SK-N-SH (cell line): ENCODE data around the gene PEPD. TPM values are rescaled to one million over a fixed set of nuclear protein-coding genes. Genes with fewer than 3 reads are reported as not detected.

Experiments used
- CTCF ChIA-PET: fragments of 300-600, 350-600 bp; formaldehyde crosslinking; extraction: SDS; loops from one replicate; lab custom pipeline; 2021; lab: Yijun Ruan, JAX
- POLR2A ChIA-PET: fragments of 350-600 bp; sonication (Branson Sonifier 250); formaldehyde crosslinking; extraction: SDS; loops from one replicate; lab custom pipeline; 2020; ENCODE audit warnings: antibody characterized with exemption, inconsistent platforms; lab: Yijun Ruan, JAX
- DNase-seq: peaks from one replicate; pipeline ENCODE4 v3.0.0; 2012
- H2AFZ ChIP-seq: fragments of 200-600 bp; sonication (generic); 2 replicates; pipeline ENCODE4 v1.8.1; 2016; ENCODE audit warnings: antibody characterized with exemption, mild to moderate bottlenecking, low read depth
- H3F3A ChIP-seq: fragments of 200-600 bp; sonication (generic); replicated peaks from 2 replicates; pipeline ENCODE3; 2016; ENCODE audit warnings: antibody characterized with exemption, mild to moderate bottlenecking; ENCODE audit not compliant: insufficient read depth
- H3K27ac ChIP-seq, 2 experiments: fragments of 200-500 bp in 1 of 2; fragments of 200-600 bp in 1 of 2; sonication (Bioruptor generic) in 1 of 2; sonication (generic), shearing (Covaris generic) in 1 of 2; 2 replicates each; pipeline versions ENCODE4 v1.5.1 to v1.6.1; 2014 to 2016; ENCODE audit warnings: low read depth in 2 of 2, inconsistent platforms in 1 of 2, low read length in 1 of 2, mild to moderate bottlenecking in 1 of 2, mixed read lengths in 1 of 2
- H3K27me3 ChIP-seq: fragments of 200-600 bp; sonication (generic), shearing (Covaris generic); 2 replicates; pipeline ENCODE4 v1.6.1; 2016; ENCODE audit warnings: mixed run types; ENCODE audit not compliant: insufficient read depth
- H3K36me3 ChIP-seq, 2 experiments: fragments of 200-500 bp in 1 of 2; fragments of 200-600 bp in 1 of 2; sonication (Bioruptor generic) in 1 of 2; sonication (generic) in 1 of 2; replicated peaks in 1 of 2; 2 replicates each; pipeline versions ENCODE3 to v1.5.1; 2014 to 2016; ENCODE audit warnings: low read length in 1 of 2, mild to moderate bottlenecking in 1 of 2; ENCODE audit not compliant: insufficient read depth in 2 of 2, control insufficient read depth in 1 of 2
- H3K4me1 ChIP-seq, 2 experiments: fragments of 200-500 bp in 1 of 2; fragments of 200-600 bp in 1 of 2; sonication (Bioruptor generic) in 1 of 2; sonication (generic), shearing (Covaris generic) in 1 of 2; 2 replicates each; pipeline versions ENCODE4 v1.5.1 to v1.6.1; 2014 to 2016; ENCODE audit warnings: low read depth in 1 of 2, low read length in 1 of 2, mixed run types in 1 of 2; ENCODE audit not compliant: insufficient read depth in 2 of 2, control insufficient read depth in 1 of 2
- H3K4me2 ChIP-seq: fragments of 200-600 bp; sonication (generic), shearing (Covaris generic); 2 replicates; pipeline ENCODE4 v1.6.1; 2017; ENCODE audit warnings: mixed run types
- H3K4me3 ChIP-seq, 2 experiments: fragments of 200-500 bp in 1 of 2; fragments of 200-600 bp in 1 of 2; sonication (Bioruptor generic) in 1 of 2; sonication (generic), shearing (Covaris generic) in 1 of 2; 2 replicates each; pipeline versions ENCODE4 v1.5.1 to v1.8.1; 2014 to 2016; ENCODE audit warnings: low read depth in 2 of 2, inconsistent platforms in 1 of 2, low read length in 1 of 2, mild to moderate bottlenecking in 1 of 2, mixed read lengths in 1 of 2, moderate library complexity in 1 of 2
- H3K79me2 ChIP-seq: fragments of 200-600 bp; sonication (generic); 2 replicates; pipeline ENCODE4 v1.8.1; 2017; ENCODE audit warnings: mild to moderate bottlenecking; ENCODE audit not compliant: insufficient read depth
- H3K9ac ChIP-seq: fragments of 200-600 bp; sonication (generic); 2 replicates; pipeline ENCODE4 v1.6.1; 2017; ENCODE audit warnings: mixed run types
- H3K9me2 ChIP-seq: fragments of 200-600 bp; sonication (generic); 2 replicates; pipeline ENCODE4 v1.6.1; 2017; ENCODE audit warnings: mixed run types
- H3K9me3 ChIP-seq: fragments of 200-600 bp; sonication (generic); 2 replicates; pipeline ENCODE4 v1.6.1; 2017; ENCODE audit warnings: mixed run types, mild to moderate bottlenecking, moderate library complexity
- H4K20me1 ChIP-seq: fragments of 200-600 bp; sonication (generic); 2 replicates; pipeline ENCODE4 v1.6.1; 2017; ENCODE audit warnings: mild to moderate bottlenecking, mixed run types; ENCODE audit not compliant: insufficient read depth
- CHD2 ChIP-seq: fragments of 150-350 bp; IDR thresholded peaks from 2 replicates; pipeline ENCODE4 v1.6.1; 2018; ENCODE audit warnings: low read length; ENCODE audit not compliant: partially characterized antibody
- ELF1 ChIP-seq: IDR thresholded peaks from 2 replicates; pipeline ENCODE4 v1.4.0; 2012
- EP300 ChIP-seq, 2 experiments: IDR thresholded peaks; 2 replicates each; pipeline versions ENCODE4 v1.4.0 to v1.6.1; 2012; ENCODE audit warnings: borderline replicate concordance in 1 of 2, low read depth in 1 of 2, low read length in 1 of 2
- FOSL2 ChIP-seq: IDR thresholded peaks from 2 replicates; pipeline ENCODE4 v1.4.0; 2012; ENCODE audit warnings: low read depth, mild to moderate bottlenecking, moderate library complexity, borderline replicate concordance
- FOXJ3 ChIP-seq: sonication (generic); formaldehyde crosslinking; IDR thresholded peaks from 2 replicates; pipeline ENCODE4 v1.5.1; 2020; ENCODE audit warnings: mild to moderate bottlenecking, missing genetic modification reagents
- FOXM1 ChIP-seq: IDR thresholded peaks from 2 replicates; pipeline ENCODE4 v1.4.0; 2012; ENCODE audit warnings: low read depth, mild to moderate bottlenecking
- IRF3 ChIP-seq: fragments of 150-350 bp; IDR thresholded peaks from 2 replicates; pipeline ENCODE4 v1.6.1; 2016; ENCODE audit warnings: mild to moderate bottlenecking, low read depth, low read length
- MAX ChIP-seq: IDR thresholded peaks from 2 replicates; pipeline ENCODE4 v1.4.0; 2012; ENCODE audit warnings: low read depth
- NRF1 ChIP-seq: IDR thresholded peaks from 2 replicates; pipeline ENCODE4 v1.6.1; 2012; ENCODE audit warnings: low read depth, mild to moderate bottlenecking, low read length
- POLR2AphosphoS5 ChIP-seq: IDR thresholded peaks from 2 replicates; pipeline ENCODE4 v1.6.1; 2012; ENCODE audit warnings: low read depth, low read length
- RAD21 ChIP-seq: IDR thresholded peaks from 2 replicates; pipeline ENCODE4 v1.6.1; 2012; ENCODE audit warnings: mild to moderate bottlenecking, low read length
- RCOR1 ChIP-seq: fragments of 150-350 bp; IDR thresholded peaks from 2 replicates; pipeline ENCODE4 v1.6.1; 2017; ENCODE audit warnings: antibody characterized with exemption, low read length
- RXRA ChIP-seq: IDR thresholded peaks from 2 replicates; pipeline ENCODE4 v1.4.0; 2012; ENCODE audit warnings: low read depth, mild to moderate bottlenecking, borderline replicate concordance
- SIN3A ChIP-seq: IDR thresholded peaks from 2 replicates; pipeline ENCODE4 v1.6.1; 2012; ENCODE audit warnings: low read depth, mild to moderate bottlenecking, low read length, moderate library complexity, borderline replicate concordance
- SMC3 ChIP-seq: IDR thresholded peaks from 2 replicates; pipeline ENCODE4 v1.6.1; 2012; ENCODE audit warnings: low read depth, low read length, improper control_type of control experiment
- TCF12 ChIP-seq: IDR thresholded peaks from 2 replicates; pipeline ENCODE4 v1.4.0; 2012
- TEAD4 ChIP-seq: IDR thresholded peaks from 2 replicates; pipeline ENCODE4 v1.4.0; 2012; ENCODE audit warnings: mild to moderate bottlenecking, borderline replicate concordance; ENCODE audit not compliant: insufficient read depth
- YY1 ChIP-seq: IDR thresholded peaks from 2 replicates; pipeline ENCODE4 v1.4.0; 2012; ENCODE audit warnings: low read depth, mild to moderate bottlenecking
- WGBS: methylation state at CpG from one replicate; pipeline ENCODE4 v1.1.6; 2017; ENCODE audit warnings: low lambda C conversion rate; 5-methylcytosine and 5-hydroxymethylcytosine counted together
- polyA plus RNA-seq, 3 experiments: library from polyadenylated mRNA; depleted of rRNA; stranded (reverse); fragments of >200 nt; gene quantifications; 2 replicates each; pipeline ENCODE4 v1.2.3, GENCODE V29; 2012

PEPD gene
- polyA plus RNA-seq, 1 of the 3 experiments (the other 2 are of a cell fraction): 88.9 TPM

GRCh38 chr19:33384983-33385382, 136.6 kb downstream of the PEPD start:
- peaks cover 66% of the 10 kb centered on the region for H3K79me2 ChIP-seq
- no peak overlapping the region for H2AFZ ChIP-seq
- peaks cover 8 to 28% of the 10 kb centered on the region in 2 experiments for H3K36me3 ChIP-seq
- H3K4me2 ChIP-seq: no peak overlapping the region
- no peaks in the 10 kb centered on the region for H3K27me3 ChIP-seq
- WGBS: 94% methylated on average over 8 of the region's 8 CpGs
- H3F3A ChIP-seq: no peaks in the 10 kb centered on the region
- POLR2A ChIA-PET: interaction anchor here (1.0 to 2.1 kb wide), 2 partner anchors 8 to 11 kb away, joined by 5 to 8 read pairs; partner anchors contain the start of gene CEBPG
- no peaks in the 10 kb centered on the region for H3K9me3 ChIP-seq
- H3K27ac ChIP-seq: no peak overlapping the region
- TF ChIP-seq SIN3A (no peak), NRF1 (no peak), YY1 (no peak), FOSL2 (no peak), SMC3 (no peak), TCF12 (no peak), TEAD4 (no peak), EP300 (IDR thresholded peaks at IDR 0.05; ENCODE audit: borderline replicate concordance in 1 of 2, low read depth in 1 of 2, low read length in 1 of 2) (no peak), IRF3 (no peak), RXRA (no peak), FOXJ3 (CRISPR knock-in tag) (no peak), POLR2AphosphoS5 (no peak), ELF1 (no peak)
- DNase-seq: no peak
- no peak overlapping the region for H3K9ac ChIP-seq
- no peak overlapping the region for H3K4me3 ChIP-seq
- no peaks in the 10 kb centered on the region for H3K9me2 ChIP-seq
- H3K4me1 ChIP-seq: peaks cover 0 to 25% of the 10 kb centered on the region in 2 experiments; a peak in 1 of 4 replicates
- H4K20me1 ChIP-seq: peaks cover 90% of the 10 kb centered on the region
- CTCF ChIA-PET: interaction anchor here (1.7 to 5.4 kb wide), 4 partner anchors 11 to 144 kb away, joined by 4 to 32 read pairs (median 9); partner anchors contain the start of gene CEBPG

- ChIA-PET CTCF (interaction anchor here (0.7 to 5.4 kb wide), 6 partner anchors 8 to 601 kb away, joined by 3 to 32 read pairs (median 9); partner anchors contain the start of gene CEBPG), POLR2A (interaction anchor here (2.3 kb wide), 1 partner anchor 10 kb away, joined by 10 read pairs; the partner anchor contains the start of gene CEBPG)
- Histone ChIP-seq H3K4me1 (peaks cover 0 to 14% of the 10 kb centered on the region in 2 experiments; a peak in 1 of 4 replicates), H3K4me2 (no peak overlapping the region), H2AFZ (no peak overlapping the region), H3K27me3 (no peaks in the 10 kb centered on the region), H3K9me3 (no peaks in the 10 kb centered on the region), H3K9me2 (no peaks in the 10 kb centered on the region), H4K20me1 (peaks cover 98% of the 10 kb centered on the region), H3K36me3 (peaks cover 18 to 36% of the 10 kb centered on the region in 2 experiments), H3K4me3 (no peak overlapping the region), H3F3A (no peaks in the 10 kb centered on the region), H3K27ac (no peak overlapping the region), H3K79me2 (peaks cover 78% of the 10 kb centered on the region), H3K9ac (no peak overlapping the region)
- 96% methylated on average over 13 of the region's 13 CpGs for WGBS
- DNase-seq: no peak
- TF ChIP-seq SMC3: no peak
- TF ChIP-seq RCOR1: no peak
- TF ChIP-seq RAD21: no peak
- no peak for TF ChIP-seq IRF3
- no peak for TF ChIP-seq CHD2
- TF ChIP-seq FOXM1: no peak
- TF ChIP-seq MAX: no peak
These were observed 137.8 kb downstream of the PEPD start for GRCh38 chr19:33383720-33384292.
